Measurements from ENCODE around the gene DDX10.

DNA sequence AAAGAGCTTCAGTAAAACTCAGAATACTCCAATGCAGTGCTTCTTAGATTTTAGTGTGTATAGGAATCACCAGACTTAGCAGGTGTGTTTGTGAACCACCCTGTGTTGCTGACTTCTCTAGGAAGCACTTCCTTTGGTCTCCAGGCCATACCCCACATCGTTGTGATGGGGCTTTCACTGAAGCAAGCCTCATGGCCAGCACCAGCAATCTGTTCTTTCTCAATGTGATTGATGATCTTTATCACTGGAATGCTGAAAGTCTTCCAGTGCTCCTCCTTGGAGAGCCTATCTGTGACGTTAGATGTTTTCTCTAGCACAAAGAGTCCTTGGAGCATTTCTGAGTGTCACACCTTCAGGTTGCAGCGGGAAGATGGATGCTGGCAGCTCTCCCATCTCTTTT is 280.5 kb downstream of the DDX10 start:
- TF ChIP-seq, protein P1, sequence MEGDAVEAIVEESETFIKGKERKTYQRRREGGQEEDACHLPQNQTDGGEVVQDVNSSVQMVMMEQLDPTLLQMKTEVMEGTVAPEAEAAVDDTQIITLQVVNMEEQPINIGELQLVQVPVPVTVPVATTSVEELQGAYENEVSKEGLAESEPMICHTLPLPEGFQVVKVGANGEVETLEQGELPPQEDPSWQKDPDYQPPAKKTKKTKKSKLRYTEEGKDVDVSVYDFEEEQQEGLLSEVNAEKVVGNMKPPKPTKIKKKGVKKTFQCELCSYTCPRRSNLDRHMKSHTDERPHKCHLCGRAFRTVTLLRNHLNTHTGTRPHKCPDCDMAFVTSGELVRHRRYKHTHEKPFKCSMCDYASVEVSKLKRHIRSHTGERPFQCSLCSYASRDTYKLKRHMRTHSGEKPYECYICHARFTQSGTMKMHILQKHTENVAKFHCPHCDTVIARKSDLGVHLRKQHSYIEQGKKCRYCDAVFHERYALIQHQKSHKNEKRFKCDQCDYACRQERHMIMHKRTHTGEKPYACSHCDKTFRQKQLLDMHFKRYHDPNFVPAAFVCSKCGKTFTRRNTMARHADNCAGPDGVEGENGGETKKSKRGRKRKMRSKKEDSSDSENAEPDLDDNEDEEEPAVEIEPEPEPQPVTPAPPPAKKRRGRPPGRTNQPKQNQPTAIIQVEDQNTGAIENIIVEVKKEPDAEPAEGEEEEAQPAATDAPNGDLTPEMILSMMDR (IDR thresholded peaks at IDR 0.05), result no peak
- TF ChIP-seq POLR2A (IDR thresholded peaks at IDR 0.05), result no peak

Measured in esophagus squamous epithelium (tissue), 4 donors.